ENCODE data around the gene FOXD3.
"Not testable (repeated sequence)": the region's sequence is repeated elsewhere in the genome, so short reads cannot be mapped to it uniquely, and the experiment has no call there.

Gene FOXD3

DNA sequence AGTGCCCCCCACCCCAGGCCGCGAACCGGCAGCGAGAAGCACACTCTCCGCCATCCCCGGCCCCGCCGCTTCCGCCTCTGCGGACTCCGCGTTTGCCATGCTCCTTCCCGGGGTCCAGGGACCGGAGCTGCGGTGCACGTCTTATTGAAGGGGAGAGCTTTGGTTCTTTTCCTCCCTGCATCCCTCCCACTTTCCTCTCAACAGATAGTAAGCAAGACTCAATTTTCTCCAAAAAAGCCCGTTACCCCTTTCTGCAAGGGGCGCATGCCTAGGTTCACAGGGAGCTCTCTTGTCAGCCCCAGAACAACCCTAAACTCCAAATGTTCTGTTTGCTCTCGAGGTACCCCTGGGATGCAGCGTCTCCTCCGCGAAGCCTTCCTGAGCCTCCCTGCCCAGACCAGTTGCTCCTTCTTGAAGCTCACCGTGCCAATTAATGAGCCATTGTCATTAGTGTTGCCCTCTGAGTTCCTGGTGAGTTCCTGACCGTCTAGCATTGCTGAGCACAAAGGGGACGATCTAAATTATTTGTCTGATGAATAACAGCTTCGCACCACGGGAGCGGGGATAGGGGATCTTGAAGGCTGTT lies 8.1 kb downstream of the FOXD3 start:
- Histone ChIP-seq H3K36me3 (ENCODE audit: control insufficient read depth in 4 of 4, insufficient read depth in 4 of 4, low read length in 3 of 4) (no peaks in the 10 kb centered on the region), H3K4me3 (ENCODE audit: control insufficient read depth in 1 of 7, extremely low read depth in 1 of 7, insufficient read depth in 4 of 7, low read depth in 2 of 7, low read length in 6 of 7) (peak overlapping the region in 2 of 7 experiments; percentile 2 to 32), H3K27me3 (replicated peaks in 2 of 5; ENCODE audit: control insufficient read depth in 4 of 5, insufficient read depth in 5 of 5, low read length in 4 of 5) (peaks cover 38 to 98% (median 59%) of the 10 kb centered on the region in 5 experiments), H3K9me3 (ENCODE audit: control extremely low read depth in 1 of 5, control insufficient read depth in 4 of 5, insufficient read depth in 2 of 5, low read depth in 1 of 5, low read length in 4 of 5) (no peaks in the 10 kb centered on the region), H3K27ac (ENCODE audit: insufficient read depth in 1 of 2, low read depth in 1 of 2, low read length in 2 of 2, poor library complexity in 1 of 2, severe bottlenecking in 2 of 2) (no peak overlapping the region), H3K4me1 (ENCODE audit: control extremely low read depth in 1 of 4, control insufficient read depth in 4 of 4, insufficient read depth in 4 of 4, low read length in 3 of 4) (peaks cover 0 to 20% (median 17%) of the 10 kb centered on the region in 4 experiments)
- ChIA-PET CTCF (interaction anchor here (0.6 to 2.0 kb wide), 9 partner anchors 9 to 208 kb away, joined by 3 to 9 read pairs (median 3); no protein-coding TSS in a partner anchor), POLR2A (interaction anchor here (0.5 kb wide), 1 partner anchor 27 kb away, joined by 3 read pairs; no protein-coding TSS in a partner anchor)
- WGBS (ENCODE audit: insufficient coverage) = 5% methylated on average over 15 of the region's 28 CpGs
- peak in 1 of 3 donors; percentile 23 for DNase-seq

DNA sequence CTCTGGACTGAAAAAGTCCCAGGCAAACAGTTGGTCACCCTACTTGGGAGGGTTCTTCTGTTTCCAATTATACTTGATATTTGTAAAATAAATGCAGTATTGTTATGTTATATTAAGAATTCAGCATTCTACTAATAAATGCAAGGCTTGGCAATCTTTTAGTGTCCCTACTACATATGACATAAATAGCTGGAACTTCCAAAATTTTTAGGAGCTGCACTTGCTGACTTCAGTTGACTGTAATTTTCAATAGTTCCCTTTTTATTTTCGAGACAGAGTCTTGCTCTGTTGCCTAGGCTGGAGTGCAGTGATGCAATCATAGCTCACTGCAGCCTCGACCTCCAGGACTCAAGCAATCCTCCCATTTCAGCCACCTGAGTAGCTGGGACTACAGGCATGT lies 20.0 kb downstream of the FOXD3 start:
- POLR2A ChIA-PET = no interaction called here
- CTCF ChIA-PET = interaction anchor here (0.7 to 2.2 kb wide), 3 partner anchors 11 to 19 kb away, joined by 3 to 7 read pairs (median 3); no protein-coding TSS in a partner anchor

DNA sequence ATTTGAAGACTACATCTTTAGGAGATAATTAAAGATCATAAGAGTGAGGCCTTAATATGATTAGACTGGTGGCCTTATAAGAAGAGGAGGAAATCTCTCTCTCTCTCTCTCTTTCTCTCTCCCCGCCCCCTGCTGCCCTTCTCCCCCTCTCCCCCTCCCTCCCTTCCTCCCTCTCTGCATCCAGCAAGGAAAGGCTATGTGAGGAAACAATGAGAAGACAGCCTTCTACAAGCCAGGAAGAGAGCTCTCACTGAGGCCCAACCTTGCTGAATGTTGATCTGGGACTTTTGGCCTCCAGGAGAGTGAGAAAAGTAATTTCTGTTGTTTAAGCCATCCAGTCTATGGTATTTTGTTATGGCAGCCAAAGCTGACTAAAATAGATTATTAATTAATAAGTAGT lies 21.6 kb downstream of the FOXD3 start:
- Histone ChIP-seq H3K9me3 (ENCODE audit: control extremely low read depth in 1 of 5, control insufficient read depth in 4 of 5, insufficient read depth in 2 of 5, low read depth in 1 of 5, low read length in 4 of 5) (no peaks in the 10 kb centered on the region), H3K36me3 (ENCODE audit: control insufficient read depth in 4 of 4, insufficient read depth in 4 of 4, low read length in 3 of 4) (no peaks in the 10 kb centered on the region), H3K4me1 (ENCODE audit: control extremely low read depth in 1 of 4, control insufficient read depth in 4 of 4, insufficient read depth in 4 of 4, low read length in 3 of 4) (no peaks in the 10 kb centered on the region), H3K27ac (ENCODE audit: insufficient read depth in 1 of 2, low read depth in 1 of 2, low read length in 2 of 2, poor library complexity in 1 of 2, severe bottlenecking in 2 of 2) (no peak overlapping the region), H3K27me3 (replicated peaks in 2 of 5; ENCODE audit: control insufficient read depth in 4 of 5, insufficient read depth in 5 of 5, low read length in 4 of 5) (peaks cover 0 to 11% (median 3%) of the 10 kb centered on the region in 5 experiments), H3K4me3 (ENCODE audit: control insufficient read depth in 1 of 7, extremely low read depth in 1 of 7, insufficient read depth in 4 of 7, low read depth in 2 of 7, low read length in 6 of 7) (no peak overlapping the region)
- whole genome bisulfite sequencing (ENCODE audit: insufficient coverage) = no CpG with 5 or more reads among the region's 1 CpG
- ChIA-PET CTCF (interaction anchor here (1.1 to 2.2 kb wide), 3 partner anchors 10 to 22 kb away, joined by 3 to 7 read pairs (median 4); no protein-coding TSS in a partner anchor), POLR2A (no interaction called here)
- DNase-seq = no peak

More for the DNA sequence above, 20.0 kb downstream of the FOXD3 start:
- H3K9me3 ChIP-seq (ENCODE audit: control extremely low read depth in 1 of 5, control insufficient read depth in 4 of 5, insufficient read depth in 2 of 5, low read depth in 1 of 5, low read length in 4 of 5) = no peaks in the 10 kb centered on the region
- H3K4me3 ChIP-seq (ENCODE audit: control insufficient read depth in 1 of 7, extremely low read depth in 1 of 7, insufficient read depth in 4 of 7, low read depth in 2 of 7, low read length in 6 of 7) = no peak overlapping the region
- no peaks in the 10 kb centered on the region for H3K36me3 ChIP-seq (ENCODE audit: control insufficient read depth in 4 of 4, insufficient read depth in 4 of 4, low read length in 3 of 4)
- DNase-seq = no peak
- no peak overlapping the region for H3K27ac ChIP-seq (ENCODE audit: insufficient read depth in 1 of 2, low read depth in 1 of 2, low read length in 2 of 2, poor library complexity in 1 of 2, severe bottlenecking in 2 of 2)
- peaks cover 0 to 11% (median 3%) of the 10 kb centered on the region in 5 experiments for H3K27me3 ChIP-seq (replicated peaks in 2 of 5; ENCODE audit: control insufficient read depth in 4 of 5, insufficient read depth in 5 of 5, low read length in 4 of 5)
- no peaks in the 10 kb centered on the region for H3K4me1 ChIP-seq (ENCODE audit: control extremely low read depth in 1 of 4, control insufficient read depth in 4 of 4, insufficient read depth in 4 of 4, low read length in 3 of 4)
- WGBS (ENCODE audit: insufficient coverage) = 71% methylated on average over 1 of the region's 2 CpGs

DNA sequence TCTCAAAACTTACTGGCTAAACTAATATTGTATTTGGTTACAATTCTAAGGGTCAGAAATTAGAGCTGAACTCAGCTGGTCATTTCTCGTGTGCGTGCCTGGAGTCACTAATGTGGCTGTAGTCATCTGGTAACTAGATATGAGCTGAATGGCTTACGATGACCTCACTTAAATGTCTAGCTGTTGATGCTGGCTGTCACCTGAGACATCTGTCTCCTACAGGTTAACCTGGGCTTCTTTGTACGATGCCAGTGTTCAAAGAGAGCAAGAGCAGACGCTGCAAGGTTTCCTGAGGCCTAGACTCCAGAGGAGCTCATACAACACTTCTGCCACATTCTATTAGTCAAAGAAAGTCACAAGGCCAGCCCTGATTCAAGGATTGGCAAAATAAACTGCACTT lies 28.0 kb downstream of the FOXD3 start:
- no peaks in the 10 kb centered on the region for H3K9me3 ChIP-seq (ENCODE audit: control extremely low read depth in 1 of 5, control insufficient read depth in 4 of 5, insufficient read depth in 2 of 5, low read depth in 1 of 5, low read length in 4 of 5)
- H3K4me3 ChIP-seq (ENCODE audit: control insufficient read depth in 1 of 7, extremely low read depth in 1 of 7, insufficient read depth in 4 of 7, low read depth in 2 of 7, low read length in 6 of 7) = no peak overlapping the region
- H3K27me3 ChIP-seq (replicated peaks in 2 of 5; ENCODE audit: control insufficient read depth in 4 of 5, insufficient read depth in 5 of 5, low read length in 4 of 5) = peaks cover 0 to 37% (median 13%) of the 10 kb centered on the region in 5 experiments
- H3K27ac ChIP-seq (ENCODE audit: insufficient read depth in 1 of 2, low read depth in 1 of 2, low read length in 2 of 2, poor library complexity in 1 of 2, severe bottlenecking in 2 of 2) = no peak overlapping the region
- no peak for DNase-seq
- 98% methylated on average over 5 of the region's 5 CpGs for WGBS (ENCODE audit: insufficient coverage)
- CTCF ChIA-PET = interaction anchor here (1.0 to 1.1 kb wide), 3 partner anchors 9 to 14 kb away, joined by 3 to 4 read pairs (median 3); no protein-coding TSS in a partner anchor
- no peaks in the 10 kb centered on the region for H3K36me3 ChIP-seq (ENCODE audit: control insufficient read depth in 4 of 4, insufficient read depth in 4 of 4, low read length in 3 of 4)
- H3K4me1 ChIP-seq (ENCODE audit: control extremely low read depth in 1 of 4, control insufficient read depth in 4 of 4, insufficient read depth in 4 of 4, low read length in 3 of 4) = no peaks in the 10 kb centered on the region
- POLR2A ChIA-PET = no interaction called here

DNA sequence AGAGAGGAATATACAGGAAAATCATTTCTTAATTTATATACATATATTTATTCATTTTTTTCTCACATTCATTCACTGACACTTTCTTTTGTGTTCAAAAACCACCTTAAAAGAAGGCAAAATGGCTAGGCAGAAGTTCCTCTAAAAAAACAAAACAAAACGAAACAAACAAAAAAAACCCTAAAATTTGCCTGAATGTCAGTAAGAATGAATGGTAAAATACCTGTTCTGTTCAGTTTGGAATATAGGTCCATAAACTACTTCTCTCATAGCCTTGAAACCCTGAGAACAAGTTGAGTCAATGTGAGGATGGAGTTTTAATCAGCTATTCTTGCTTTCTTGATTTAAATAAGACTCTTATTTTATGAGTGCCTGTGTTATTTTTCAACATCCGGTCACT lies 30.4 kb downstream of the FOXD3 start:
- DNase-seq = no peak
- no CpG with 5 or more reads among the region's 2 CpGs for WGBS (ENCODE audit: insufficient coverage)
- no peaks in the 10 kb centered on the region for H3K9me3 ChIP-seq (ENCODE audit: control extremely low read depth in 1 of 5, control insufficient read depth in 4 of 5, insufficient read depth in 2 of 5, low read depth in 1 of 5, low read length in 4 of 5)
- H3K4me1 ChIP-seq (ENCODE audit: control extremely low read depth in 1 of 4, control insufficient read depth in 4 of 4, insufficient read depth in 4 of 4, low read length in 3 of 4) = no peaks in the 10 kb centered on the region
- CTCF ChIA-PET = interaction anchor here (2.5 kb wide), 1 partner anchor 9 kb away, joined by 7 read pairs; no protein-coding TSS in a partner anchor
- no peak overlapping the region for H3K4me3 ChIP-seq (ENCODE audit: control insufficient read depth in 1 of 7, extremely low read depth in 1 of 7, insufficient read depth in 4 of 7, low read depth in 2 of 7, low read length in 6 of 7)
- H3K27me3 ChIP-seq (replicated peaks in 2 of 5; ENCODE audit: control insufficient read depth in 4 of 5, insufficient read depth in 5 of 5, low read length in 4 of 5) = peaks cover 0 to 38% (median 13%) of the 10 kb centered on the region in 5 experiments
- POLR2A ChIA-PET = no interaction called here
- H3K36me3 ChIP-seq (ENCODE audit: control insufficient read depth in 4 of 4, insufficient read depth in 4 of 4, low read length in 3 of 4) = no peaks in the 10 kb centered on the region
- no peak overlapping the region for H3K27ac ChIP-seq (ENCODE audit: insufficient read depth in 1 of 2, low read depth in 1 of 2, low read length in 2 of 2, poor library complexity in 1 of 2, severe bottlenecking in 2 of 2)

DNA sequence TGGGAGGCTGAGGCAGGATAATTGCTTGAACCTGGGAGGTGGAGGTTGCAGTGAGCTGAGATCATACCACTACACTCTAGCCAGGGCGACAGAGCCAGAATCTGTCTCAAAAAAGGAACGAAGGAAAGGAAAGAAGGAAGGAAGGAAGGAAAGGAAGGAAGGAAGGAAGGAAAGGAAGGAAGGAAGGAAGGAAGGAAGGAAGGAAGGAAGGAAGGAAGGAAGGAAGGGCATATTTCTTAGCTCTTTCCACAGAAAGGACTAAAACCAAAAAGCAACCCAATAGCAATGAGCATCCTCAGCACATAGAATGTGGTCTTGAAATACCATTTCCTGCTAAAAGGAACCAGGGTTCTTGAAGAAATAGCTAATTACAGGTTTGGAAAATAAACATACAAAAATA lies 33.9 kb downstream of the FOXD3 start:
- H3K4me3 ChIP-seq (ENCODE audit: control insufficient read depth in 1 of 7, extremely low read depth in 1 of 7, insufficient read depth in 4 of 7, low read depth in 2 of 7, low read length in 6 of 7); H3K4me1 ChIP-seq (ENCODE audit: control extremely low read depth in 1 of 4, control insufficient read depth in 4 of 4, insufficient read depth in 4 of 4, low read length in 3 of 4); H3K36me3 ChIP-seq (ENCODE audit: control insufficient read depth in 4 of 4, insufficient read depth in 4 of 4, low read length in 3 of 4); H3K27ac ChIP-seq (ENCODE audit: insufficient read depth in 1 of 2, low read depth in 1 of 2, low read length in 2 of 2, poor library complexity in 1 of 2, severe bottlenecking in 2 of 2); DNase-seq; POLR2A ChIA-PET; H3K9me3 ChIP-seq (ENCODE audit: control extremely low read depth in 1 of 5, control insufficient read depth in 4 of 5, insufficient read depth in 2 of 5, low read depth in 1 of 5, low read length in 4 of 5): not testable (repeated sequence)
- CTCF ChIA-PET = interaction anchor here (1.0 to 1.5 kb wide), 2 partner anchors 28 to 84 kb away, joined by 3 to 4 read pairs; no protein-coding TSS in a partner anchor
- 60% methylated on average over 2 of the region's 2 CpGs for WGBS (ENCODE audit: insufficient coverage)
- peaks cover 0 to 31% (median 13%) of the 10 kb centered on the region in 5 experiments for H3K27me3 ChIP-seq (replicated peaks in 2 of 5; ENCODE audit: control insufficient read depth in 4 of 5, insufficient read depth in 5 of 5, low read length in 4 of 5)

DNA sequence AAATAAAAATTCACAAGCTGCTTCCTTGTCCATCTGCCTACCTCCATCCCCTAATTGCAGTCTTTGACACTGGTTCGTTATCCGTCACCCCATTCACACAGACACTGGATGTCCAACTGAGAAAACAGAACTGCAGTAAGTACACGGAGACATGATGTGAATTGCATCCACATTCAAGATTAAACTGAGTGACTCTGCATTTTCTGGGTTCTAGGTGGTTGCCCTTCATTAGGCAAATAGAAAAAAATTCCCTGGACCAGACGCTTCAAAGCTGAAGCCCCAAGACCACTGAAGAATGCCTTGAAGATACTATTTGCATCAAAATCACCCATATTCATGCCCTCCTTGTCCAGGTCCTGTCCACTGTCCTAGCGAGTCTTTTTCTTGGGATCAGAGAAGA lies 37.2 kb downstream of the FOXD3 start:
- WGBS (ENCODE audit: insufficient coverage) = 96% methylated on average over 5 of the region's 5 CpGs
- no peak for DNase-seq
- CTCF ChIA-PET = interaction anchor here (0.8 to 1.3 kb wide), 2 partner anchors 7 to 29 kb away, joined by 3 to 5 read pairs; no protein-coding TSS in a partner anchor
- Histone ChIP-seq H3K27me3 (replicated peaks in 2 of 5; ENCODE audit: control insufficient read depth in 4 of 5, insufficient read depth in 5 of 5, low read length in 4 of 5) (peaks cover 0 to 7% (median 0%) of the 10 kb centered on the region in 5 experiments), H3K4me1 (ENCODE audit: control extremely low read depth in 1 of 4, control insufficient read depth in 4 of 4, insufficient read depth in 4 of 4, low read length in 3 of 4) (no peaks in the 10 kb centered on the region), H3K9me3 (ENCODE audit: control extremely low read depth in 1 of 5, control insufficient read depth in 4 of 5, insufficient read depth in 2 of 5, low read depth in 1 of 5, low read length in 4 of 5) (no peaks in the 10 kb centered on the region), H3K27ac (ENCODE audit: insufficient read depth in 1 of 2, low read depth in 1 of 2, low read length in 2 of 2, poor library complexity in 1 of 2, severe bottlenecking in 2 of 2) (no peak overlapping the region), H3K36me3 (ENCODE audit: control insufficient read depth in 4 of 4, insufficient read depth in 4 of 4, low read length in 3 of 4) (no peaks in the 10 kb centered on the region), H3K4me3 (ENCODE audit: control insufficient read depth in 1 of 7, extremely low read depth in 1 of 7, insufficient read depth in 4 of 7, low read depth in 2 of 7, low read length in 6 of 7) (no peak overlapping the region)
- POLR2A ChIA-PET = no interaction called here

All from common myeloid progenitor, CD34-positive (primary cell).